RWPE2 (cell line): ENCODE measurements around the gene G2E3.

Experiments
- ATAC-seq: fragments of 200-7000 bp; cut with Tn5 transposase; 3 replicates; pipeline ENCODE4 v1.9.1; 2021; ENCODE audit warnings: low read depth
- DNase-seq: peaks from one replicate; pipeline ENCODE4 v3.0.0-alpha.2; 2020; ENCODE audit warnings: low spot score
- H3K27ac ChIP-seq: fragments of 450-650 bp; 2 replicates; pipeline ENCODE4 v1.5.1; 2017; ENCODE audit warnings: mild to moderate bottlenecking; ENCODE audit not compliant: poor library complexity, severe bottlenecking
- H3K27me3 ChIP-seq: fragments of 250-450 bp; sonication (Bioruptor Pico); 2 replicates; pipeline ENCODE4 v1.5.1; 2021; ENCODE audit warnings: mild to moderate bottlenecking, moderate library complexity; ENCODE audit not compliant: insufficient read depth, poor library complexity, severe bottlenecking
- H3K36me3 ChIP-seq: fragments of 250-450 bp; sonication (Bioruptor Pico); 2 replicates; pipeline ENCODE4 v1.5.1; 2020; ENCODE audit warnings: low read depth, mild to moderate bottlenecking, moderate library complexity
- H3K4me1 ChIP-seq: fragments of 250-450 bp; sonication (Bioruptor Pico); 2 replicates; pipeline ENCODE4 v1.5.1; 2021; ENCODE audit warnings: mild to moderate bottlenecking, moderate library complexity; ENCODE audit not compliant: insufficient read depth, poor library complexity, severe bottlenecking
- H3K4me3 ChIP-seq: fragments of 250-450 bp; sonication (Bioruptor Pico); 2 replicates; pipeline ENCODE4 v1.5.1; 2021; ENCODE audit warnings: mild to moderate bottlenecking, moderate library complexity; ENCODE audit not compliant: severe bottlenecking
- H3K9me3 ChIP-seq: fragments of 250-450 bp; sonication (Bioruptor Pico); 2 replicates; pipeline ENCODE4 v1.5.1; 2021; ENCODE audit warnings: mild to moderate bottlenecking, moderate library complexity; ENCODE audit not compliant: severe bottlenecking
- TF ChIP-seq, protein P1 (sequence below): fragments of 450-650 bp; IDR thresholded peaks from one replicate; pipeline ENCODE4 v1.5.1; 2017; ENCODE audit warnings: mild to moderate bottlenecking, moderate library complexity; ENCODE audit not compliant: poor library complexity, severe bottlenecking

G2E3 gene

DNA sequence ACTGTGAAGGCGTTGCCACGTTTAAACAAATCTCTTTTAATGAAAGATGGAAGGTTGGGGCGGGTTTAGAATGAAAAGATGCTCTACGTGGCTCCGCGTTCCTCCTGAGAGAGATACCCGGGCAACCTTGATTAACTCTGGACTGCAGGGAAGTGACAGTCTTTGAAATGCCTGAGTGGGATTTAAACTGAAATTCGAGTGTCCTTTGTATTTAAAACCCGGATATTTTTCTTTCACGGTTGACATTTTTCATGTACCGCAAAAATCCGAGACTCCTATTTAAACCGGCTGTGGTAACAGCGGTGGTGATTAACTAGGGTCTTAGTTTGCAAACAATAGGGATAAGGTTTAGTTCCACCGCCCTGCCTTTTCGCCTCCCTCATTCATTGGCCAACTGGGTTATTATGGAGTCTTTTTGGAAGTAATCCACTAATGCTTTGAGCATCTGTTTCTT is 707 bp downstream of the G2E3 start:
- Histone ChIP-seq H3K27me3 (no peaks in the 10 kb centered on the region), H3K4me3 (peak overlapping the region; percentile 89), H3K4me1 (peaks cover 18% of the 10 kb centered on the region), H3K9me3 (no peaks in the 10 kb centered on the region), H3K27ac (peak overlapping the region; percentile 63), H3K36me3 (peaks cover 29% of the 10 kb centered on the region)
- TF ChIP-seq, protein P1, sequence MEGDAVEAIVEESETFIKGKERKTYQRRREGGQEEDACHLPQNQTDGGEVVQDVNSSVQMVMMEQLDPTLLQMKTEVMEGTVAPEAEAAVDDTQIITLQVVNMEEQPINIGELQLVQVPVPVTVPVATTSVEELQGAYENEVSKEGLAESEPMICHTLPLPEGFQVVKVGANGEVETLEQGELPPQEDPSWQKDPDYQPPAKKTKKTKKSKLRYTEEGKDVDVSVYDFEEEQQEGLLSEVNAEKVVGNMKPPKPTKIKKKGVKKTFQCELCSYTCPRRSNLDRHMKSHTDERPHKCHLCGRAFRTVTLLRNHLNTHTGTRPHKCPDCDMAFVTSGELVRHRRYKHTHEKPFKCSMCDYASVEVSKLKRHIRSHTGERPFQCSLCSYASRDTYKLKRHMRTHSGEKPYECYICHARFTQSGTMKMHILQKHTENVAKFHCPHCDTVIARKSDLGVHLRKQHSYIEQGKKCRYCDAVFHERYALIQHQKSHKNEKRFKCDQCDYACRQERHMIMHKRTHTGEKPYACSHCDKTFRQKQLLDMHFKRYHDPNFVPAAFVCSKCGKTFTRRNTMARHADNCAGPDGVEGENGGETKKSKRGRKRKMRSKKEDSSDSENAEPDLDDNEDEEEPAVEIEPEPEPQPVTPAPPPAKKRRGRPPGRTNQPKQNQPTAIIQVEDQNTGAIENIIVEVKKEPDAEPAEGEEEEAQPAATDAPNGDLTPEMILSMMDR, result no peak
- ATAC-seq (peak; percentile 46; the same call in 2 of the 3 replicates), DNase-seq (no peak)

DNA sequence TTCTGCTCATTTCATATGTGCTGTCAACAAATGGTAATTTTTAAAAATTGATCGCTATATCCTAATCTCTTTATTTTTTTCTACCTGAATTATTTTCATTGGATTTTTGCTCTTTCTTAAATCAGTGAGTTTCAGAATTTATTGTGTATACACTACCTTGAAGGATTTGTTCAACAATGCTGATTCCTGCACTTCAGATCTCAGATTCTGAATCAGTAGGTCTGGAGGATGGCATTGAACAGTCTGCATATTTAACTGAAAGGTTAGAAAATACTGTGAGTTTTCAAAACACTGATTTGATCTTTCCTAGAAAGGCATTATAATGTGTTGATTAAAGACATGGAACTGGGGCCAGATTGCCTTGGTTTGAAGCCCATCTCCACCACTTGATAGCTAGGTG is 1.6 kb downstream of the G2E3 start:
- no peaks in the 10 kb centered on the region for H3K27me3 ChIP-seq
- TF ChIP-seq, protein P1, result no peak

GRCh38 chr14:30564235-30564867 is 5.4 kb downstream of the G2E3 start:
- no peak for ATAC-seq
- TF ChIP-seq, protein P1, result no peak
- no peak for DNase-seq
- Histone ChIP-seq H3K4me3 (no peak overlapping the region), H3K27ac (no peak overlapping the region), H3K9me3 (peaks cover 4% of the 10 kb centered on the region), H3K27me3 (no peaks in the 10 kb centered on the region), H3K36me3 (peaks cover 43% of the 10 kb centered on the region), H3K4me1 (peaks cover 15% of the 10 kb centered on the region)

More for the DNA sequence above, 1.6 kb downstream of the G2E3 start:
- H3K4me3 ChIP-seq, result peak overlapping the region; percentile 89
- no peak overlapping the region for H3K27ac ChIP-seq
- H3K9me3 ChIP-seq, result no peaks in the 10 kb centered on the region
- ATAC-seq (no peak), DNase-seq (no peak)
- peaks cover 33% of the 10 kb centered on the region for H3K36me3 ChIP-seq
- peaks cover 18% of the 10 kb centered on the region for H3K4me1 ChIP-seq

- H3K27ac ChIP-seq, result no peak overlapping the region
- no peaks in the 10 kb centered on the region for H3K27me3 ChIP-seq
- no peak for DNase-seq
- ATAC-seq, result no peak
- H3K9me3 ChIP-seq, result peaks cover 4% of the 10 kb centered on the region
- H3K4me1 ChIP-seq, result peaks cover 15% of the 10 kb centered on the region
- H3K4me3 ChIP-seq, result no peak overlapping the region
- TF ChIP-seq, protein P1, result no peak
- peaks cover 43% of the 10 kb centered on the region for H3K36me3 ChIP-seq
Measured at GRCh38 chr14:30564868-30565248, 5.9 kb downstream of the G2E3 start.

DNA sequence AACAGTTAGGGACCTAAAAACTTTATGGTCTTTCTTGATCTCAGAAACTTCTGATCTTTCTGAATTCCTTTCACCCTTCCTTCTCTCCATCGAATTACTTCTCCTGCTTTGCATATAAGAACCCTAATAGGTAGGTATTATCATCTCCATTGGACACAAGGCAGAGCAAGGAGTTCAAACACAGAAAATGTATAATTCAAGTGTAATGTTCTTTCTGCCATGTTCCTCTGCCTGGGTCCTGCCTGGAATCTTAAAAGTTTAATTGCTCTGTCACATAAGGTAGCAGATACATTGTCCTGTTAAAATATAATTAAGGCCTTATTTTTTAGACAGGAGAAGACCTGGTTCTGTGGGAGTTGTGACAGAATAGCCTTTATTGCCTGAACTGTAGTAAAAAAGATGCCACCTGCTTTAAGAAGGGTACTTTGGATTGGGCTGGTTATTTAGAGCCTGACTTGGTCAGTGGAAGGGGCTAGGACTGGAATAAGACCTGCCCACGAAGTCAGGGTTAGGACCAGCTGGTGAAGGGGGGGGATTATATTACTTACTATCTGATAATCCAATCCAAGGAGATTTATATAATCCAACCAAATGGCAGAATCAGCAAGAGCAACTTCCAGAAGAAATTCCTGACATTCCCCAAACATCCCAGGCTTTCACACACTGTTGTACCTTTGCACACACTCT is 10.4 kb downstream of the G2E3 start:
- no peak for DNase-seq
- H3K27ac ChIP-seq, result no peak overlapping the region
- peaks cover 4% of the 10 kb centered on the region for H3K9me3 ChIP-seq
- no peak overlapping the region for H3K4me3 ChIP-seq
- H3K36me3 ChIP-seq, result peaks cover 24% of the 10 kb centered on the region
- peaks cover 15% of the 10 kb centered on the region for H3K4me1 ChIP-seq
- TF ChIP-seq, protein P1, result no peak
- peak; percentile 21; the same call in 1 of the 3 replicates for ATAC-seq
- no peaks in the 10 kb centered on the region for H3K27me3 ChIP-seq
